ENCODE measurements around the gene TEAD1. TPM values are rescaled to one million over a fixed set of nuclear protein-coding genes. Genes with fewer than 3 reads are reported as not detected.

Gene TEAD1
- total and polyA plus RNA-seq, 9 of the 15 experiments (the other 6 are each of a cell fraction or from before 2014, with no cell fraction given) = 1.7 to 17.7 (median 10.8) TPM

- H3K9me1 ChIP-seq (ENCODE audit: control insufficient read depth, insufficient read depth, low read length) = no peaks in the 10 kb centered on the region
- in situ Hi-C loops (cut with MboI) (no loop called here), intact Hi-C loops (cut with micrococcal nuclease) (no loop called here)
- no peaks in the 10 kb centered on the region for H3K36me3 ChIP-seq (ENCODE audit: control insufficient read depth, insufficient read depth, low read length)
- ATAC-seq (no peak), FAIRE-seq (no peak), DNase-seq (ENCODE audit: extremely low read depth in 1 of 4, low spot score in 3 of 4) (no peak)
- peaks cover 3% of the 10 kb centered on the region; the same call in 2 of the 3 replicates for H3K79me2 ChIP-seq (ENCODE audit: control insufficient read depth, insufficient read depth, low read length)
- H2AFZ ChIP-seq (ENCODE audit: low read depth, low read length) = no peak overlapping the region
- BruUV-seq (replicated peaks) = no TSS peak
- H3K4me3 ChIP-seq = no peak overlapping the region
- H3K4me2 ChIP-seq (ENCODE audit: insufficient read depth, low read length) = no peak overlapping the region
- 25% methylated on average over 2 of the region's 2 CpGs for WGBS (ENCODE audit: insufficient coverage, low coverage, missing lambda C conversion rate)
- no peaks in the 10 kb centered on the region for H3K27me3 ChIP-seq (ENCODE audit: control insufficient read depth in 2 of 2, insufficient read depth in 2 of 2, low read length in 2 of 2)
- no peaks in the 10 kb centered on the region for H3K9me3 ChIP-seq (replicated peaks; ENCODE audit: control insufficient read depth, insufficient read depth, low read depth, low read length)
- ChIA-PET CTCF (ENCODE audit: low intra/inter-chr PET ratio) (no interaction called here), POLR2A (interaction anchor here (0.6 kb wide), 1 partner anchor 59 kb away, joined by 3 read pairs; no protein-coding TSS in a partner anchor)
- H3K9ac ChIP-seq (ENCODE audit: insufficient read depth in 1 of 2, low read depth in 2 of 2, low read length in 2 of 2) = no peak overlapping the region
- H4K20me1 ChIP-seq (replicated peaks; ENCODE audit: control insufficient read depth, insufficient read depth, low read length) = no peaks in the 10 kb centered on the region
- H3K4me1 ChIP-seq (replicated peaks in 1 of 2; ENCODE audit: control insufficient read depth in 2 of 2, insufficient read depth in 2 of 2, low read length in 2 of 2) = peaks cover 0 to 8% of the 10 kb centered on the region in 2 experiments; a peak in 1 of 5 replicates
- no peak overlapping the region for H3K27ac ChIP-seq (ENCODE audit: extremely low read depth, low read depth, low read length)
- TF ChIP-seq ZBTB12 (CRISPR knock-in tag; IDR thresholded peaks at IDR 0.05) (no peak), XRCC5 (IDR thresholded peaks at IDR 0.05; ENCODE audit: low read depth, low read length) (no peak), RBM17 (IDR thresholded peaks at IDR 0.05; ENCODE audit: borderline replicate concordance, low read depth, low read length) (no peak), CBFA2T3 (IDR thresholded peaks at IDR 0.05) (no peak), JUN (IDR thresholded peaks at IDR 0.05; ENCODE audit: borderline replicate concordance, low read depth, low read length) (no peak), JUN (CRISPR knock-in tag; IDR thresholded peaks at IDR 0.05; ENCODE audit: borderline replicate concordance) (no peak), MEF2A (IDR thresholded peaks at IDR 0.05; ENCODE audit: control insufficient read depth, low read depth, low read length) (no peak), TCFL5 (CRISPR knock-in tag; conservative IDR thresholded peaks at IDR 0.05) (no peak), CREB3L1 (IDR thresholded peaks at IDR 0.05; ENCODE audit: borderline replicate concordance, low read depth) (no peak), GATAD2A (IDR thresholded peaks at IDR 0.05) (no peak), ZNF280A (IDR thresholded peaks at IDR 0.05; ENCODE audit: low read depth, partially characterized antibody) (no peak), NFIC (IDR thresholded peaks at IDR 0.05) (no peak), THAP7 (CRISPR knock-in tag; IDR thresholded peaks at IDR 0.05) (no peak), FOXO4 (CRISPR knock-in tag; IDR thresholded peaks at IDR 0.05) (no peak), MYC (IDR thresholded peaks at IDR 0.05; ENCODE audit: low read depth, low read length) (no peak), MYC (CRISPR knock-in tag; IDR thresholded peaks at IDR 0.05; ENCODE audit: borderline replicate concordance, low read depth) (no peak)
These were observed 83.2 kb downstream of the TEAD1 start for GRCh38 chr11:12757416-12757815.
